Mucosa of descending colon (tissue), 3 donors: ENCODE results near the gene ELMO1. TPM values are rescaled to one million over a fixed set of nuclear protein-coding genes. Genes with fewer than 3 reads are reported as not detected.
A peak's percentile ranks its signal among the peaks of the same experiment; 100 is the strongest.

ENCODE experiments used
- ATAC-seq: fragments of 200-7000 bp; cut with Tn5 transposase; one replicate; pipeline ENCODE4 v1.9.1; 2020; ENCODE audit warnings: mild to moderate bottlenecking, moderate library complexity
- DNase-seq, 3 donors: peaks; one replicate each; pipeline ENCODE4 v3.0.0-alpha.2; 2020
- H3K36me3 ChIP-seq: fragments of 200-600 bp; one replicate; pipeline ENCODE4 v1.8.0; 2021; ENCODE audit warnings: low read depth, mild to moderate bottlenecking
- H3K4me1 ChIP-seq: fragments of 200-600 bp; one replicate; pipeline ENCODE4 v1.8.0; 2021; ENCODE audit warnings: low read depth, mild to moderate bottlenecking
- H3K4me3 ChIP-seq: fragments of 200-600 bp; one replicate; pipeline ENCODE4 v1.8.0; 2021; ENCODE audit warnings: mild to moderate bottlenecking
- H3K9me3 ChIP-seq: fragments of 200-600 bp; one replicate; pipeline ENCODE4 v1.8.0; 2021; ENCODE audit warnings: mild to moderate bottlenecking
- CTCF ChIP-seq: fragments of 200-600 bp; IDR thresholded peaks from one replicate; pipeline ENCODE4 v1.8.0; 2022; ENCODE audit warnings: antibody characterized with exemption, mild to moderate bottlenecking
- intact Hi-C, 2 donors: fragments of 100-400 bp; cut with DNase I in 1 of 2; cut with micrococcal nuclease in 1 of 2; formaldehyde crosslinking; loops; one replicate each; pipeline versions ENCODE4 v1.11.0 to v1.11.1; 2022; cut with DNase I, micrococcal nuclease
- total RNA-seq, 3 donors: library from RNA; stranded (reverse); fragmentation: NEBNext Ultra II Directional in 2 of 3; extraction: Animal tissue kit (Norgen Biotek cat#: 25700) in 2 of 3; gene quantifications; one replicate each; pipeline versions ENCODE4 v1.2.1 to v1.2.4, GENCODE V29; 2021 to 2023
- donor health status: DM: no; HTN: no; CAD: no; lungs with moderate emphysema.
- donor health status: DM: no; HTN: no; CAD: no.
- donor health status: DM: no; HTN: yes; CAD: no.

Gene ELMO1
- total RNA-seq, 3 donors from 2014 or later: 9.7 to 27.2 (median 18.2) TPM

DNA sequence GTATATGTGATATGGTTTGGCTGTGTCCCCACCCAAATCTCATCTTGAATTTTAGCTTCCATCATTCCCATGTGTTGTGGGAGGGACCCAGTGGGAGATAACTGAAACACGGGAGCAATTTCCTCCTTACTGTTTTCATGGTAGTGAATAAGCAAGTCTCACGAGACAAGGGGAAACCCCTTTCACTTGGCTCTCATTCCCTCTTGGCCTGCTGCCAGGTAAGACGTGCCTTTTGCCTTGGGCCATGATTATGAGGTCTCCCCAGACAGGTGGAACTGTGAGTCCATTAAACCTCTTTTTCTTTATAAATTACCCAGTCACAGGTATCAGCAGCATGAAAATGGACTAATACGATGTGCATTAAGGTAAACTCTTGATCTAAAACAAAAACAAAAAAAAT is 367.2 kb downstream of the ELMO1 start:
- ATAC-seq (no peak), DNase-seq (peak in 1 of 3 donors; percentile 43)
- H3K4me1 ChIP-seq: no peaks in the 10 kb centered on the region
- intact Hi-C loops: no loop called here
- no peaks in the 10 kb centered on the region for H3K36me3 ChIP-seq
- H3K4me3 ChIP-seq: no peak overlapping the region
- no peaks in the 10 kb centered on the region for H3K9me3 ChIP-seq
- TF ChIP-seq CTCF: no peak

DNA sequence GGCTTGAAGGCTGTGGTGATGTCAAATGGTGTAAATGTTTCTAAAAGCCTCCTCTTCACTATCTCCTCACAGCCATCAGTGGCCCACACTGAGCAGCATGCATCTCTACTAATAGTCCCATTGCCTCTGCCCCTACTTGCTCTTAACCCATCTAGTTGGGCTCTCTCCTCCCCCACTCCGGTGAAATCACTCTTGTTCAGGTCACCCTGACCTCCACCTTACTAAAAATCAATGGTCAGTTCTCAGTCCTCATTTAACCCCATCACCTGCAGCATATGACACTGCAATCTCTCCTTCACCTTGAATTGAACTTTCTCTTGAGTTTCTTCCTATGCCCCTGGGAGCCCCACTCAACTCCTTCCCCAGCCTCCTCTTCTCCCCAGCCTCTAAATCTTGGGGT is 369.2 kb downstream of the ELMO1 start:
- intact Hi-C loops: no loop called here
- Histone ChIP-seq H3K9me3 (no peaks in the 10 kb centered on the region), H3K36me3 (no peaks in the 10 kb centered on the region), H3K4me3 (no peak overlapping the region), H3K4me1 (no peaks in the 10 kb centered on the region)
- TF ChIP-seq CTCF: no peak
- ATAC-seq (no peak), DNase-seq (no peak)

- no peak for TF ChIP-seq CTCF
- Histone ChIP-seq H3K4me3 (no peak overlapping the region), H3K4me1 (no peaks in the 10 kb centered on the region), H3K36me3 (no peaks in the 10 kb centered on the region), H3K9me3 (no peaks in the 10 kb centered on the region)
- intact Hi-C loops: no loop called here
- ATAC-seq: no peak
- no peak for DNase-seq
Observed at GRCh38 chr7:37076668-37077067, 372.0 kb downstream of the ELMO1 start.

GRCh38 chr7:37074370-37074769 is 374.3 kb downstream of the ELMO1 start:
- H3K9me3 ChIP-seq: no peaks in the 10 kb centered on the region
- no peak overlapping the region for H3K4me3 ChIP-seq
- TF ChIP-seq CTCF: no peak
- ATAC-seq: no peak
- H3K36me3 ChIP-seq: no peaks in the 10 kb centered on the region
- no peaks in the 10 kb centered on the region for H3K4me1 ChIP-seq
- no peak for DNase-seq
- intact Hi-C loops: no loop called here

DNA sequence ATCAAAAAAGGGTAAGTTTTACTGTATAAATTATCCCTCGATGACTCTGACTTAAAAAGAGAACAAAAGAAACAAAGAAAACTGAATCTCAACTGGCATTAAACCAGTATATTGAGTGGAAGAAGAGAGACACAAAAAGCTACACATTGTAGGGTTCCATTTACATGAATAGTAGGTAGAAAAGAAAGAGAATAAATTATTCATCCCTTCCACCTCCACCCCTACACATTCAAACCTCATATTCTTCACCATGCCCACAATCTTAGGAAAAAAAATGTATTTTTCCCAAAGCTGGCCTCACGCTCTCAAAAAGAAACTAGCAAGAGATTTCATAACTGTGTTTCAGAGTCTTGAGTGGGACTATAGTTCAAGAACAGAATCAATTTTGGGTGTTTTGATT is 377.5 kb downstream of the ELMO1 start:
- Histone ChIP-seq H3K4me3 (no peak overlapping the region), H3K36me3 (no peaks in the 10 kb centered on the region), H3K4me1 (no peaks in the 10 kb centered on the region), H3K9me3 (no peaks in the 10 kb centered on the region)
- TF ChIP-seq CTCF: no peak
- DNase-seq (no peak), ATAC-seq (no peak)
- intact Hi-C loops: no loop called here

DNA sequence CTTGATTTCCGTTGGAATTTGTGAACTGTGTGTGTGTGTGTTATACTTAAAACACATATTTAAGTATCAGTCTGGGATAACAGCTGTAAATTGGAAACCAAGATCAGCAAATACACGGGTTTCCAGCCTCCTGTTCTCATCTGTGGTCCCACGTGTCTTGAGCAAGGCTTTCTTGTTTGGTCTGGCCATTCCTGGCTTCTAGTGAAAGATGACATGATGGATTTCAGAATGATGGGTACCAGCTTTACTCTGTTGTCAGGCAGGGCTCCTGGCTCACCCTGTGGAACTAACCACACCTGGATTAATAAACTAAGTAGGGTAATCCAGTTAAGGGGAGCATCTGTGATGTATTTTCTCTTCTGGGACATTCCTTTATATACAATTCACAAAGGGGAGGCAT is 378.2 kb downstream of the ELMO1 start:
- intact Hi-C loops: no loop called here
- DNase-seq: no peak

More for the DNA sequence above, 378.2 kb downstream of the ELMO1 start:
- H3K36me3 ChIP-seq: no peaks in the 10 kb centered on the region
- no peak for ATAC-seq
- no peak overlapping the region for H3K4me3 ChIP-seq
- H3K9me3 ChIP-seq: no peaks in the 10 kb centered on the region
- H3K4me1 ChIP-seq: no peaks in the 10 kb centered on the region
- TF ChIP-seq CTCF: no peak
